ENCODE measurements around the gene PAPOLA. TPM values are rescaled to one million over a fixed set of nuclear protein-coding genes. Genes with fewer than 3 reads are reported as not detected.
A peak's percentile ranks its signal among the peaks of the same experiment; 100 is the strongest.

Gene PAPOLA
- total RNA-seq, 5 donors from 2014 or later (not counting 1 experiment from before 2014, with no cell fraction given) = 168 to 207 (median 183) TPM

DNA sequence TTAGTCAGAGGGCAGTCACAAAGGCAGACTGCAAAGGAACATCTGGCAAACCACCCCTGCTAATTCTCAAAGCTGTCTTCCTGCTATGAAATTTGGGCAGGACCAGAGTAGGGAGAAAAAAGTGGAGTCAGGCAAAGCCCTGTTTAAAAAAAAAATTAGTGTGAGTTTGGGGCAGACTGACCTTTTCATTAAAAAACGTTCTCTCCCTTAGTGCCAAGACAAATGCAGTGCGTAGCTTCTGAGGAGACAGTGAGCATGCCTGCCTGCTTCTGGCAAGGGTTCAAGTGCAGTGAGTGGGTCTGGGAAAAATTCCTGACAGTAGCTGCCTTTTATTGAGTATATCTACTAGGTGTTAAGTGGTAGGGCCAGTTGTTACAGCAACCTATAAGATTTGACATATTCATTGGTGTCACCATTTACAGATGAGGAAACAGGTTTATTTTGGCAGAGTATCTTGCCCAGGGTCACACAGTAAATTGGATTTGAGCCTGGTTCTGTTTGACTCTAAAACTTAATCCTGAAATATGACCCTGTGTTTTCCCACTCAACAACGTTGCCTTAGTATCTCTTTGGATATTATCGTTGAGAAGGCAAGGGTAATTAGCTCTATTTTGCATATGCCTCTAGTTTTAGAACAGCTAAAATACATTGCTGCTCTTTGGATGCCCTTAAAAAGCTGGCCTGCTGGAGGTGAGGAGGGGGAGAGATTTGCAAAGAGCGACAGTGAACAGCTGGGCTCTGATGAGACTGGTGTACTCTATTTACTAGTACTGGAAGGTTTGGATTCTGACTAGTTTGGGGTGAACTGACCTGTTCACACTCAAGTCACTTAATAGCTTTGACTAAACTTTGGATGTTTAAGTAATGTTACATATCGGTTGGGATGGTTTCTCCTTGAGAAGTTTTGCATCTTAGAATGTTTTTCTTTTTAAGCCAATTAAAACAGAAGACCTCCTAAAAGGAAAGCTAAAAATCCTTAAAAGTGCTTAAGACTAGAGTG, 72.8 kb downstream of the PAPOLA start:
- Mint-ChIP-seq H3K27ac (peak overlapping the region in 1 of 2 donors; percentile 56), H3K9me3 (no peaks in the 10 kb centered on the region), H3K4me1 (peaks cover 14 to 21% (median 20%) of the 10 kb centered on the region in 3 donors), H3K27me3 (no peaks in the 10 kb centered on the region), H3K36me3 (peaks cover 13% of the 10 kb centered on the region), H3K4me3 (no peak overlapping the region)
- ChIA-PET CTCF (interaction anchor here in 1 of 2 donors (0.6 kb wide), 1 partner anchor 588 kb away, joined by 6 read pairs; no protein-coding TSS in a partner anchor), POLR2A (no interaction called here)
- H3K27ac ChIP-seq (ENCODE audit: low read length) = no peak overlapping the region
- no peaks in the 10 kb centered on the region for H3K27me3 ChIP-seq (replicated peaks in 1 of 2; ENCODE audit: control insufficient read depth in 2 of 2, extremely low read depth in 1 of 2, insufficient read depth in 2 of 2, low read length in 1 of 2)
- peaks cover 0 to 6% of the 10 kb centered on the region in 2 experiments for H3K4me1 ChIP-seq (ENCODE audit: control insufficient read depth in 1 of 2, extremely low read depth in 1 of 2, insufficient read depth in 2 of 2, low read length in 2 of 2)
- H3K9me3 ChIP-seq = no peaks in the 10 kb centered on the region
- DNase-seq (no peak), ATAC-seq (replicated peaks in 1 of 4) (no peak)
- peaks cover 0 to 15% of the 10 kb centered on the region in 2 donors for H3K36me3 ChIP-seq (ENCODE audit: control insufficient read depth in 2 of 2, extremely low read depth in 1 of 2, insufficient read depth in 1 of 2, low read length in 1 of 2)
- WGBS (ENCODE audit: insufficient coverage) = 100% methylated on average over 2 of the region's 6 CpGs
- no peak overlapping the region for H3K4me3 ChIP-seq (ENCODE audit: control insufficient read depth in 1 of 2, extremely low read depth in 1 of 2, low read length in 1 of 2)

DNA sequence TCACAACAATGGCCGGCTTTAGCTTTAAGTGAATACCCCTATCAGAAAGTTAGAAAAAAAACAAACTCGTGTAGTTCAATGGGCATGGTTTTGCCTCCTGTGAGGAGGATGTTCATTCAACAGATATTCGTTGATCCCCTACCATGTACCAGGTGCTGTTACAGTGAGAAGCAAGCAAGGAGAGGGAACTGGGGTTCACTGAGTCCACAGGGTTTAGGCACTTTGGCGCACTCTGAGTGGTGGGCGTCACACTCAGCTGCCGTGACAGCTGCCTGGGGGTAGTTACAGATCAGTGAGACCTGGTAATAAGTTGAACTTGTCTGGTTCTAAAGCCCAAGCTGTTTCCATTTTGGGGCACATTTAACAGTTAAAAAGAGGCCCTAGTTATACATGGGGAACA, 74.2 kb downstream of the PAPOLA start:
- peaks cover 14 to 23% (median 20%) of the 10 kb centered on the region in 3 donors for H3K4me1 Mint-ChIP-seq
- POLR2A ChIA-PET = no interaction called here

DNA sequence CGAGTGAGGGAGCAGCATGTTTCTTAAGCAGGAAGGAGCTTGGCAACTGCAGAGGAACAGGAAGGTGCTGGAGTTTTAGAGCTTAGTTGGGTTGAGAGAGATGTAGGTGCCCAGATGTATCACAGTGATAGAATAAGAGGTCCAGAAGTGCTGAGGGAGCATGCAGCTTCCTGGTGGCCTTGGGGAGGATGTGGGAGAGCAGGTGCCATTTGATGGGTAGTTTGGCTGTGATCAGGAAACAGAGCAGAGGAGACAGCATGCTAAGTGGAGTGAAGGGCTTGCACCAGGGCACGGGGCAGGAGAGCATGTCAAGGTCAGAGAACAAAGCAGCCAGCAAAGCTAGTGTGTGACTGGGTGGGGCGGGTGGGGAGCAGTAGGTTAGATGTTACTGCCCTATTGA, 74.8 kb downstream of the PAPOLA start:
- POLR2A ChIA-PET = no interaction called here
- Histone ChIP-seq H3K4me3 (ENCODE audit: control insufficient read depth in 1 of 2, extremely low read depth in 1 of 2, low read length in 1 of 2) (no peak overlapping the region), H3K4me1 (ENCODE audit: control insufficient read depth in 1 of 2, extremely low read depth in 1 of 2, insufficient read depth in 2 of 2, low read length in 2 of 2) (peaks cover 0 to 6% of the 10 kb centered on the region in 2 experiments), H3K9me3 (no peaks in the 10 kb centered on the region), H3K27ac (ENCODE audit: low read length) (no peak overlapping the region), H3K36me3 (ENCODE audit: control insufficient read depth in 2 of 2, extremely low read depth in 1 of 2, insufficient read depth in 1 of 2, low read length in 1 of 2) (peaks cover 0 to 6% of the 10 kb centered on the region in 2 donors), H3K27me3 (replicated peaks in 1 of 2; ENCODE audit: control insufficient read depth in 2 of 2, extremely low read depth in 1 of 2, insufficient read depth in 2 of 2, low read length in 1 of 2) (no peaks in the 10 kb centered on the region)
- H3K27ac Mint-ChIP-seq = peak overlapping the region; percentile 2 to 13
- H3K27me3 Mint-ChIP-seq = no peaks in the 10 kb centered on the region
- peaks cover 14 to 23% (median 20%) of the 10 kb centered on the region in 3 donors for H3K4me1 Mint-ChIP-seq
- H3K9me3 Mint-ChIP-seq = no peaks in the 10 kb centered on the region
- CTCF ChIA-PET = interaction anchor here in 1 of 2 donors (0.6 to 0.8 kb wide), 2 partner anchors 11 to 1325 kb away, joined by 3 read pairs; no protein-coding TSS in a partner anchor
- H3K36me3 Mint-ChIP-seq = peaks cover 11% of the 10 kb centered on the region
- DNase-seq (peak in 1 of 35 experiments; percentile 6), ATAC-seq (replicated peaks in 1 of 4) (peak; percentile 22 to 44 (median 36))
- H3K4me3 Mint-ChIP-seq = no peak overlapping the region
- WGBS (ENCODE audit: insufficient coverage) = 25% methylated on average over 2 of the region's 3 CpGs

More for the DNA sequence above, 74.2 kb downstream of the PAPOLA start:
- Mint-ChIP-seq H3K4me3 (no peak overlapping the region), H3K9me3 (no peaks in the 10 kb centered on the region), H3K27ac (no peak overlapping the region), H3K36me3 (peaks cover 13% of the 10 kb centered on the region), H3K27me3 (no peaks in the 10 kb centered on the region)
- Histone ChIP-seq H3K27ac (ENCODE audit: low read length) (no peak overlapping the region), H3K36me3 (ENCODE audit: control insufficient read depth in 2 of 2, extremely low read depth in 1 of 2, insufficient read depth in 1 of 2, low read length in 1 of 2) (peaks cover 0 to 10% of the 10 kb centered on the region in 2 donors), H3K4me3 (ENCODE audit: control insufficient read depth in 1 of 2, extremely low read depth in 1 of 2, low read length in 1 of 2) (no peak overlapping the region), H3K27me3 (replicated peaks in 1 of 2; ENCODE audit: control insufficient read depth in 2 of 2, extremely low read depth in 1 of 2, insufficient read depth in 2 of 2, low read length in 1 of 2) (no peaks in the 10 kb centered on the region), H3K4me1 (ENCODE audit: control insufficient read depth in 1 of 2, extremely low read depth in 1 of 2, insufficient read depth in 2 of 2, low read length in 2 of 2) (peaks cover 0 to 6% of the 10 kb centered on the region in 2 experiments), H3K9me3 (no peaks in the 10 kb centered on the region)
- DNase-seq (no peak), ATAC-seq (replicated peaks in 1 of 4) (peak in 2 of 4 experiments; percentile 24 to 29)
- CTCF ChIA-PET = interaction anchor here in 1 of 2 donors (0.8 kb wide), 1 partner anchor 10 kb away, joined by 3 read pairs; no protein-coding TSS in a partner anchor
- 100% methylated on average over 1 of the region's 6 CpGs for WGBS (ENCODE audit: insufficient coverage)

DNA sequence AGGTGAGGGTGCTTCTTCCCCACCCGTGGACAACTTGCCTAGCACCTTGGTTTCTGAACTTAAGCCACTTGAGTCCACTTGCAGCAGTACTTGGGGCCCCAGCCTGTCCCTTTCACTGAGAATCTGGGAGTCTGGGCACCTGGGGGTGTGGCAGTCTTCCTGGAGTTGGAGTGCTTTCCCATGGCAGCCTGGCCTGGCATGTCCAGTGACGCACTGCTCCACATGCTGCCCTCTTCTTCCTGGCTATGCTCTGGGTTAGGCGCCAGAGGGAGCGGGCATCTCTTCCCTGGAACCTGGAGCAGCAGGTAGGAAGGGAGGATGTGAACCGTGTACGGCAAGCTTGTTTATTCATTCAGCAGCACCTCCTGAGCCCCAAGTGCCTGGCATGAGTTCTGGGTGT, 76.4 kb downstream of the PAPOLA start:
- H3K4me1 Mint-ChIP-seq = peaks cover 14 to 23% (median 17%) of the 10 kb centered on the region in 3 donors
- 87% methylated on average over 5 of the region's 6 CpGs for WGBS (ENCODE audit: insufficient coverage)
- H3K4me1 ChIP-seq (ENCODE audit: control insufficient read depth in 1 of 2, extremely low read depth in 1 of 2, insufficient read depth in 2 of 2, low read length in 2 of 2) = peaks cover 0 to 6% of the 10 kb centered on the region in 2 experiments
- ChIA-PET CTCF (no interaction called here), POLR2A (no interaction called here)
- H3K36me3 ChIP-seq (ENCODE audit: control insufficient read depth in 2 of 2, extremely low read depth in 1 of 2, insufficient read depth in 1 of 2, low read length in 1 of 2) = no peaks in the 10 kb centered on the region
- peaks cover 0 to 15% of the 10 kb centered on the region in 2 experiments for H3K27me3 ChIP-seq (replicated peaks in 1 of 2; ENCODE audit: control insufficient read depth in 2 of 2, extremely low read depth in 1 of 2, insufficient read depth in 2 of 2, low read length in 1 of 2)
- H3K4me3 ChIP-seq (ENCODE audit: control insufficient read depth in 1 of 2, extremely low read depth in 1 of 2, low read length in 1 of 2) = no peak overlapping the region
- H3K9me3 Mint-ChIP-seq = no peaks in the 10 kb centered on the region
- ATAC-seq (replicated peaks in 1 of 4) = no peak
- no peaks in the 10 kb centered on the region for H3K27me3 Mint-ChIP-seq
- DNase-seq = no peak
- H3K27ac ChIP-seq (ENCODE audit: low read length) = no peak overlapping the region
- H3K36me3 Mint-ChIP-seq = no peaks in the 10 kb centered on the region
- H3K9me3 ChIP-seq = no peaks in the 10 kb centered on the region
- H3K4me3 Mint-ChIP-seq = no peak overlapping the region
- no peak overlapping the region for H3K27ac Mint-ChIP-seq

DNA sequence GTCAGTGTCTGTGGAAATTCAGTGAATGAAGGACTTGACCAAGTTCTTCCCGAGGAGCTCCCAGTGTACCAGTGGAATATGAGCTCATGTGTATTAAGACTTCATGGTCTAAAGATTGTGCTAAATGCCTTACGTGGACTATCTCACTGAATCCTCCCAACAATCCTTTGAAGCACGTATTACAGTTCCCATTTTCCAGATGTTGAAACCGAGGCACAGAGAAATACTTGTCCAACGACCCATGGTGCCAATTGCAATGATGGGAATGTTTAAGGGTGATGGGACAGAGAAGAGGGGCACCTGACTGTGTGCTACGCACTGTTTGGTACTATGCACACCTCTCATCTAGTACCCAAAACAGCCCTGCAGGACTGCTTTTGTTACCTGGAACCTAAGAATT, 77.2 kb downstream of the PAPOLA start:
- whole genome bisulfite sequencing (ENCODE audit: insufficient coverage) = no CpG with 5 or more reads among the region's 6 CpGs
- Mint-ChIP-seq H3K27me3 (peaks cover 0 to 4% of the 10 kb centered on the region in 2 donors), H3K27ac (no peak overlapping the region)

DNA sequence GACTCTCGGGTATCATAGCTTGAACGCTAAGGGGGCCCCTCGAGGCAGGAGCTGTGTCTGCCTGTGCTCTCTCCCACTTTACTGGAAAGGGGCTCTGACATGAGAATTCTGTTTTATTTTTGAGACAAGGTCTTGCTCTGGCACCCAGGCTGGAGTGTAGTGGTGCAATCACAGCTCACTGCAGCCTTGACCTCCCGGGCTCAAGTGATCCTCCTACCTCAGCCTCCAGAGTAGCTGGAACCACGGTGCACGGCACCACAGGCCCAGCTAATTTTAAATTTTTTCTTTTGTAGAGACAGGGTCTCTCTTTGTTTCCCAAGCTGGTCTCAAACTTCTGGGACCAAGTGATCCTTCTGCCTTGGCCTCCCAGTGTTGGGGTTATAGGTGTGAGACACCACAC, 77.7 kb downstream of the PAPOLA start:
- Histone ChIP-seq H3K27ac (ENCODE audit: low read length) (no peak overlapping the region), H3K9me3 (no peaks in the 10 kb centered on the region), H3K27me3 (replicated peaks in 1 of 2; ENCODE audit: control insufficient read depth in 2 of 2, extremely low read depth in 1 of 2, insufficient read depth in 2 of 2, low read length in 1 of 2) (peaks cover 0 to 26% of the 10 kb centered on the region in 2 experiments), H3K36me3 (ENCODE audit: control insufficient read depth in 2 of 2, extremely low read depth in 1 of 2, insufficient read depth in 1 of 2, low read length in 1 of 2) (no peaks in the 10 kb centered on the region), H3K4me3 (ENCODE audit: control insufficient read depth in 1 of 2, extremely low read depth in 1 of 2, low read length in 1 of 2) (no peak overlapping the region), H3K4me1 (ENCODE audit: control insufficient read depth in 1 of 2, extremely low read depth in 1 of 2, insufficient read depth in 2 of 2, low read length in 2 of 2) (peaks cover 0 to 9% of the 10 kb centered on the region in 2 experiments)
- H3K4me1 Mint-ChIP-seq = peaks cover 14 to 24% (median 17%) of the 10 kb centered on the region in 3 donors
- no peak overlapping the region for H3K27ac Mint-ChIP-seq
- no peak overlapping the region for H3K4me3 Mint-ChIP-seq
- no peaks in the 10 kb centered on the region for H3K9me3 Mint-ChIP-seq
- no peaks in the 10 kb centered on the region for H3K36me3 Mint-ChIP-seq
- 94% methylated on average over 2 of the region's 6 CpGs for WGBS (ENCODE audit: insufficient coverage)
- CTCF ChIA-PET = no interaction called here
- H3K27me3 Mint-ChIP-seq = peaks cover 0 to 6% of the 10 kb centered on the region in 2 donors
- ATAC-seq (replicated peaks in 1 of 4) (no peak), DNase-seq (no peak)
- POLR2A ChIA-PET = no interaction called here

More for the DNA sequence above, 77.2 kb downstream of the PAPOLA start:
- CTCF ChIA-PET = no interaction called here
- H3K27ac ChIP-seq (ENCODE audit: low read length) = no peak overlapping the region
- no peaks in the 10 kb centered on the region for H3K9me3 ChIP-seq
- no peaks in the 10 kb centered on the region for H3K36me3 ChIP-seq (ENCODE audit: control insufficient read depth in 2 of 2, extremely low read depth in 1 of 2, insufficient read depth in 1 of 2, low read length in 1 of 2)
- POLR2A ChIA-PET = no interaction called here
- H3K9me3 Mint-ChIP-seq = no peaks in the 10 kb centered on the region
- H3K4me3 ChIP-seq (ENCODE audit: control insufficient read depth in 1 of 2, extremely low read depth in 1 of 2, low read length in 1 of 2) = no peak overlapping the region
- H3K27me3 ChIP-seq (replicated peaks in 1 of 2; ENCODE audit: control insufficient read depth in 2 of 2, extremely low read depth in 1 of 2, insufficient read depth in 2 of 2, low read length in 1 of 2) = peaks cover 0 to 22% of the 10 kb centered on the region in 2 experiments
- DNase-seq (no peak), ATAC-seq (replicated peaks in 1 of 4) (no peak)
- no peak overlapping the region for H3K4me3 Mint-ChIP-seq
- H3K4me1 ChIP-seq (ENCODE audit: control insufficient read depth in 1 of 2, extremely low read depth in 1 of 2, insufficient read depth in 2 of 2, low read length in 2 of 2) = peaks cover 0 to 9% of the 10 kb centered on the region in 2 experiments
- no peaks in the 10 kb centered on the region for H3K36me3 Mint-ChIP-seq
- peaks cover 14 to 22% (median 17%) of the 10 kb centered on the region in 3 donors for H3K4me1 Mint-ChIP-seq

Measured in T-cell (primary cell).